GM21423 (cell line): ENCODE results near the gene EPB41L4B.

ENCODE experiments used
- ATAC-seq: cut with Tn5 transposase; IDR thresholded peaks from one replicate; pipeline ENCODE4 v1.9.1; 2021; ENCODE audit warnings: mild to moderate bottlenecking, moderate library complexity; ENCODE audit not compliant: unreplicated experiment

Gene EPB41L4B

GRCh38 chr9:109167716-109168115 lies 153.1 kb downstream of the EPB41L4B start:
- no peak for ATAC-seq

- ATAC-seq: no peak
These were observed 153.9 kb downstream of the EPB41L4B start, which contains the start of gene FRRS1L for GRCh38 chr9:109166771-109167601. TSS of gene FRRS1L (minus strand) at chr9:109167249. CDS start at chr9:109167138, 111 bp downstream.

- no peak for ATAC-seq
These were observed 154.6 kb downstream of the EPB41L4B start for GRCh38 chr9:109166171-109166770.

- peak; percentile 64 for ATAC-seq
These were observed 156.8 kb downstream of the EPB41L4B start for GRCh38 chr9:109164042-109164441.

- no peak for ATAC-seq
These were observed 157.7 kb downstream of the EPB41L4B start for GRCh38 chr9:109163194-109163593.

- no peak for ATAC-seq
These were observed 158.2 kb downstream of the EPB41L4B start for GRCh38 chr9:109162677-109163076.

- no peak for ATAC-seq
These were observed 159.4 kb downstream of the EPB41L4B start for GRCh38 chr9:109161471-109161870.

GRCh38 chr9:109159583-109159982 lies 161.3 kb downstream of the EPB41L4B start:
- ATAC-seq: no peak

GRCh38 chr9:109158651-109159050 lies 162.2 kb downstream of the EPB41L4B start:
- ATAC-seq: no peak

GRCh38 chr9:109156708-109157107 lies 164.2 kb downstream of the EPB41L4B start:
- no peak for ATAC-seq

GRCh38 chr9:109150925-109151545 lies 169.8 kb downstream of the EPB41L4B start:
- no peak for ATAC-seq

- ATAC-seq: no peak
These were observed 171.1 kb downstream of the EPB41L4B start for GRCh38 chr9:109149722-109150121.

GRCh38 chr9:109149089-109149488 lies 171.8 kb downstream of the EPB41L4B start:
- ATAC-seq: no peak

- no peak for ATAC-seq
These were observed 175.8 kb downstream of the EPB41L4B start for GRCh38 chr9:109145051-109145450.

- ATAC-seq: peak; percentile 99
These were observed 176.8 kb downstream of the EPB41L4B start for GRCh38 chr9:109143881-109144562.

GRCh38 chr9:109141375-109141774 lies 179.5 kb downstream of the EPB41L4B start:
- no peak for ATAC-seq

- ATAC-seq: no peak
These were observed 181.0 kb downstream of the EPB41L4B start for GRCh38 chr9:109139851-109140250.

GRCh38 chr9:109138421-109138820 lies 182.4 kb downstream of the EPB41L4B start:
- no peak for ATAC-seq

GRCh38 chr9:109134167-109134578 lies 186.7 kb downstream of the EPB41L4B start:
- no peak for ATAC-seq

GRCh38 chr9:109133533-109133932 lies 187.3 kb downstream of the EPB41L4B start:
- no peak for ATAC-seq

GRCh38 chr9:109132567-109133021 lies 188.3 kb downstream of the EPB41L4B start:
- no peak for ATAC-seq
